Breast epithelium (tissue), 4 donors: Measurements from ENCODE around the gene IL20. TPM values are rescaled to one million over a fixed set of nuclear protein-coding genes. Genes with fewer than 3 reads are reported as not detected.

Experiments used
- DNase-seq, 2 donors: peaks; one replicate each; pipeline ENCODE4 v3.0.0-alpha.2; 2019; ENCODE audit warnings: low spot score in 2 of 2
- H3K27ac ChIP-seq, 2 donors: fragments of 200-600 bp; sonication (generic) in 1 of 2; one replicate each; pipeline ENCODE4 v1.5.1; 2016 to 2019; ENCODE audit warnings: mild to moderate bottlenecking in 1 of 2
- H3K27me3 ChIP-seq, 2 donors: fragments of 200-600 bp; sonication (generic) in 1 of 2; one replicate each; pipeline versions ENCODE4 v1.5.1 to v1.6.0; 2017 to 2019; ENCODE audit warnings: control low read depth in 1 of 2, mild to moderate bottlenecking in 1 of 2
- H3K36me3 ChIP-seq: fragments of 200-600 bp; one replicate; pipeline ENCODE4 v1.5.1; 2019
- H3K4me1 ChIP-seq, 2 donors: fragments of 200-600 bp; sonication (generic); one replicate each; pipeline ENCODE4 v1.5.1; 2016 to 2019; ENCODE audit warnings: control low read depth in 1 of 2
- H3K4me3 ChIP-seq, 3 donors: fragments of 200-600 bp; sonication (generic); 1 replicate in 2 of 3; 2 replicates in 1 of 3; pipeline ENCODE4 v1.5.1; 2016 to 2019; ENCODE audit warnings: mild to moderate bottlenecking in 3 of 3, moderate library complexity in 2 of 3
- H3K9me3 ChIP-seq, 2 donors: fragments of 200-600 bp; sonication (generic) in 1 of 2; one replicate each; pipeline ENCODE4 v1.5.1; 2016 to 2019; ENCODE audit warnings: control low read depth in 1 of 2
- POLR2A ChIP-seq: fragments of 450-650 bp; IDR thresholded peaks from one replicate; pipeline ENCODE4 v1.6.1; 2016; ENCODE audit warnings: antibody characterized with exemption, mild to moderate bottlenecking, moderate library complexity
- POLR2AphosphoS5 ChIP-seq, 3 donors: sonication (generic); formaldehyde crosslinking; IDR thresholded peaks; one replicate each; pipeline ENCODE4 v1.6.1; 2017; ENCODE audit warnings: antibody characterized with exemption in 3 of 3
- intact Hi-C: fragments of 100-400 bp; cut with DNase I; formaldehyde crosslinking; loops from one replicate; pipeline ENCODE4 v1.15.1; 2023; ENCODE audit warnings: low total_unique reads
- total RNA-seq, 3 donors: library from RNA; depleted of rRNA; stranded (reverse); fragments of >200 nt; gene quantifications; one replicate each; pipeline ENCODE4 v1.1.0, GENCODE V29; 2016
- TF ChIP-seq, protein P1 (sequence below), 3 donors: fragments of 450-650 bp; IDR thresholded peaks; one replicate each; pipeline ENCODE4 v1.5.1; 2016 to 2017; ENCODE audit warnings: antibody characterized with exemption in 3 of 3, mild to moderate bottlenecking in 3 of 3, moderate library complexity in 3 of 3

The IL20 gene
- total RNA-seq, 3 donors from 2014 or later: 1.5 TPM; not detected in 2

DNA sequence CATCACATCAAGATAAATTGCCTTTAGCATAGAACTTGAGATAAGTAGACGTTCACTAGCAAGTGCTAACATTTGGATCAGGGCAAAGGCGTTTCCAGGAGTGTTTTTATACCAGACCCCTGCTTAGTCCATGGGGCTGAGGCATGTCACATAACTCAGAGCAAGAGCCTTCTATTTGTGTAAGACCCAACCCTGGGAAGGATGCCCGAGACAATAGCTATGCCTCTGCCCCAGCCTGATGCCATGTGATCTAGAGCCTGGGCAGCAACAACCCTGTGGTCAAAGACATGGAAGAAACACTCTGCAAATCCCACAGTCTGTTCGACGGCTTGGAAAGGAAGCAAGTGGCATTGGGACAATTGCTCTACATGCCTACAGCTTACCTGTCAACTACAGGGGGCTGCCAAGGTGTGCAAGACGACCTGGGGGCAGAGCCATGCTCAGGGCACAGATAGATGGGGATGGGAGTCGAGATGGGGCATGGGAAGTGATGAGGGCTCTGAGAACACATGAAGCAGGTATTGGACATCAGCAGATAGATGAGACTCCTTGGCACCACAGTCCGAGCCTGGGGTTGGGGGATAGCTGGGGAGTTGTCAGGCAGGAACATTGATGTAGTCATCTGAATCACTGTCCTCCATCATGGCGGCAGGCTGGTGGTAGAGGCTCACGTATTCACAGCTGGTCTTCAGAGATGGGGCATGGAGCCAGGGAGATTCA lies 39.2 kb downstream of the IL20 start:
- no peaks in the 10 kb centered on the region for H3K9me3 ChIP-seq
- H3K27me3 ChIP-seq: no peaks in the 10 kb centered on the region
- H3K27ac ChIP-seq: peak overlapping the region; percentile 46 to 54
- no peak overlapping the region for H3K4me3 ChIP-seq
- TF ChIP-seq, protein P1, sequence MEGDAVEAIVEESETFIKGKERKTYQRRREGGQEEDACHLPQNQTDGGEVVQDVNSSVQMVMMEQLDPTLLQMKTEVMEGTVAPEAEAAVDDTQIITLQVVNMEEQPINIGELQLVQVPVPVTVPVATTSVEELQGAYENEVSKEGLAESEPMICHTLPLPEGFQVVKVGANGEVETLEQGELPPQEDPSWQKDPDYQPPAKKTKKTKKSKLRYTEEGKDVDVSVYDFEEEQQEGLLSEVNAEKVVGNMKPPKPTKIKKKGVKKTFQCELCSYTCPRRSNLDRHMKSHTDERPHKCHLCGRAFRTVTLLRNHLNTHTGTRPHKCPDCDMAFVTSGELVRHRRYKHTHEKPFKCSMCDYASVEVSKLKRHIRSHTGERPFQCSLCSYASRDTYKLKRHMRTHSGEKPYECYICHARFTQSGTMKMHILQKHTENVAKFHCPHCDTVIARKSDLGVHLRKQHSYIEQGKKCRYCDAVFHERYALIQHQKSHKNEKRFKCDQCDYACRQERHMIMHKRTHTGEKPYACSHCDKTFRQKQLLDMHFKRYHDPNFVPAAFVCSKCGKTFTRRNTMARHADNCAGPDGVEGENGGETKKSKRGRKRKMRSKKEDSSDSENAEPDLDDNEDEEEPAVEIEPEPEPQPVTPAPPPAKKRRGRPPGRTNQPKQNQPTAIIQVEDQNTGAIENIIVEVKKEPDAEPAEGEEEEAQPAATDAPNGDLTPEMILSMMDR (IDR thresholded peaks at IDR 0.05): no peak
- TF ChIP-seq POLR2AphosphoS5 (IDR thresholded peaks at IDR 0.05) (no peak), POLR2A (no peak)
- H3K4me1 ChIP-seq: peaks cover 0 to 4% of the 10 kb centered on the region in 2 donors
- no peaks in the 10 kb centered on the region for H3K36me3 ChIP-seq
- intact Hi-C loops: loop anchor here (5.0 kb wide), 1 partner anchor 177 kb away; no protein-coding TSS in a partner anchor
- no peak for DNase-seq

DNA sequence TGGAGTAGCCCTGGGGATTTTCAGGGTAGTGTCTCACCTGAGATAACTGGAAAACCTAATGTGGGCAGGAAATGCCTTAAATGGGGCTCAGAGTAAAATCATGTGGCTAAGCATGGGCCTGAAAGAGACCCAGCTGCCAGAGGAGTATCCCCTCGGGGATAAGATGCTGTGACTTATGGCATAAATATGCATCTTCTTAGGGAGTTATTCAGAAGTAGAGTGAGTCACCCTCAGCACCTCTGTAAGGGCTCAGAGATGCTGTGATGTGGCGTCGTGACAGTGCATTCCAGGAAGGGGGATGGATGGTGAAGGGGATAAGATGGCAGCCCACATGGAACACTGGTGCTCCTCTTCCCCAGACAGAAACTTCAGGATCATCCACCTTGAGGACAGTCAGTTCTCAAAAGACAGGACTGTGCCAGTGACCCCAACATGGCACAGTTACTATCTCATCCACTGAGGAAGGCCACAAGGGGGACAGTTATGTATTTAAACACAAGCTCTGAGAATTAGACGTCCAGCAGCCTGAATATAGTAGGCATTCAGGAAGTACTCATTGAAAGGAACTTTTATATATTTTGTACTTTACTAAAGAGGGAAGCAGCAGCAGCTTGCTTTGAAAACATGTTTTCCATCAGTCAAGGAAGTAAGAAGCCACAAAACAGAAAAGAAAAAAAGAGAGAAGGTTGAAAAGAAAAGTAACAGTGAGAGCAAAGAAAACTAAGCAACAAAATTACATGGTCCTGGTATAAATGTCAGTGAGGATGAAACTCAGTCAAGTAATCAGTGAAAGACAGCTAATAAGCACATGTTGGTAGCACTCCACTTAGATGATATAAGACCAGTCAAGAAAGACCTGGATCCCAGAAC lies 40.1 kb downstream of the IL20 start:
- peaks cover 0 to 4% of the 10 kb centered on the region in 2 donors for H3K4me1 ChIP-seq
- intact Hi-C loops: loop anchor here (5.0 kb wide), 1 partner anchor 178 kb away; no protein-coding TSS in a partner anchor
- no peak overlapping the region for H3K4me3 ChIP-seq
- H3K36me3 ChIP-seq: no peaks in the 10 kb centered on the region
- no peaks in the 10 kb centered on the region for H3K9me3 ChIP-seq
- DNase-seq: no peak
- no peaks in the 10 kb centered on the region for H3K27me3 ChIP-seq
- TF ChIP-seq POLR2AphosphoS5 (IDR thresholded peaks at IDR 0.05): no peak
- no peak for TF ChIP-seq POLR2A
- TF ChIP-seq, protein P1 (IDR thresholded peaks at IDR 0.05): no peak
- H3K27ac ChIP-seq: peak overlapping the region; percentile 46 to 54

DNA sequence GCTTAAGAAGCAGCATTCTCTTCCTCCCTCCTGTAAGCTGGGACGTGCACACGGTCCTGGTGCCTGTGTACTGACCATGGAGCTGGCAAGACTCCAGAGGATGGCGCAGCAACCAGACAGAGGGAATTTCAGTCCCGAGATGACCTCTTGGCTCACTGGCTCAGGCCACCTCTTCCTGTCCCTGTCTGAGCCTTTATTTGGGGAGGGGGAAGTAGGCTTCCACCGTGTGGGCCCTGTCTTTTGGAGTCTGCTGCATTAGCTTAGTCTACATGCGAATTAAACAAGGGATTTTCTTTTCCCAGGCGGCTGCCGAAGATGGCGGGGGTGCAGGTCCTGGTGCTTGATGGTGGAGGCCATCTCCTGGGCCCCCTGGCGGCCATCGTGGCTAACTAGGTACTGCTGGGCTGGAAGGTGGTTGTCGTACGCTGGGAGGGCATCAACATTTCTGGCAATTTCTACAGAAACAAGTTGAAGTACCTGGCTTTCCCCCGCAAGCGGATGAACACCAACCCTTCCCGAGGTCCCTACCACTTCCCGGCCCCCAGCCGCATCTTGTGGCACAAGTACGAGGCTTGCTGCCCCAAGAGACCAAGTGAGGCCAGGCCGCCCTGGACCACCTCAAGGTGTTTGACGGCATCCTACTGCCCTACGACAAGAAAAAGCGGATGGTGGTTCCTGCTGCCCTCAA lies 42.0 kb downstream of the IL20 start:
- Histone ChIP-seq H3K4me3 (no peak overlapping the region), H3K27ac (no peak overlapping the region), H3K36me3 (no peaks in the 10 kb centered on the region), H3K27me3 (no peaks in the 10 kb centered on the region), H3K4me1 (peaks cover 0 to 4% of the 10 kb centered on the region in 2 donors), H3K9me3 (no peaks in the 10 kb centered on the region)
- TF ChIP-seq POLR2A (no peak), POLR2AphosphoS5 (IDR thresholded peaks at IDR 0.05) (no peak)
- TF ChIP-seq, protein P1 (IDR thresholded peaks at IDR 0.05): peak in 1 of 3 donors; percentile 15
- no peak for DNase-seq
- intact Hi-C loops: loop anchor here (5.0 kb wide), 1 partner anchor 180 kb away; no protein-coding TSS in a partner anchor

DNA sequence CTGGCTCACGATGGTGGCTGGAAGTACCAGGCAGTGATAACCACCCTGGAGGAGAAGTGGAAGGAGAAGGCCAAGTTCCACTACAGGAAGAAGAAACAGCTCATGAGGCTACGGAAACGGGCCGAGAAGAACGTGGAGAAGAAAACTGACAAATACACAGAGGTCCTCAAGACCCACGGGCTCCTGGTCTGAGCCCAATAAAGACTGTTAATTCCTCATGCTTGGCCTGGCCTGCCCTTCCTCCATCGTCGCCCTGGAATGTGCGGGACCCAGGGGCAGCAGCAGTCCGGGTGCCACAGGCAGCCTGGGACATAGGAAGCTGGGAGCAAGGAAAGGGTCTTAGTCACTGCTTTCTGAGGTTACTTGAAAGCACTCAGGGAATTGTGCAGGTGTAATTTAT lies 42.6 kb downstream of the IL20 start:
- intact Hi-C loops: loop anchor here (5.0 kb wide), 1 partner anchor 181 kb away; no protein-coding TSS in a partner anchor
- H3K9me3 ChIP-seq: no peaks in the 10 kb centered on the region
- no peak for DNase-seq

More for the DNA sequence above, 42.6 kb downstream of the IL20 start:
- Histone ChIP-seq H3K27me3 (no peaks in the 10 kb centered on the region), H3K36me3 (no peaks in the 10 kb centered on the region), H3K27ac (no peak overlapping the region), H3K4me1 (peaks cover 0 to 4% of the 10 kb centered on the region in 2 donors), H3K4me3 (no peak overlapping the region)
- no peak for TF ChIP-seq POLR2A
- no peak for TF ChIP-seq POLR2AphosphoS5 (IDR thresholded peaks at IDR 0.05)
- TF ChIP-seq, protein P1 (IDR thresholded peaks at IDR 0.05): no peak
